ENCODE data around the gene NUDC. TPM values are rescaled to one million over a fixed set of nuclear protein-coding genes. Genes with fewer than 3 reads are reported as not detected.

The NUDC gene
- total and polyA plus RNA-seq, 2 of the 13 experiments (the other 11 are each of a cell fraction or from before 2014, with no cell fraction given), result 34.7 to 104 TPM

DNA sequence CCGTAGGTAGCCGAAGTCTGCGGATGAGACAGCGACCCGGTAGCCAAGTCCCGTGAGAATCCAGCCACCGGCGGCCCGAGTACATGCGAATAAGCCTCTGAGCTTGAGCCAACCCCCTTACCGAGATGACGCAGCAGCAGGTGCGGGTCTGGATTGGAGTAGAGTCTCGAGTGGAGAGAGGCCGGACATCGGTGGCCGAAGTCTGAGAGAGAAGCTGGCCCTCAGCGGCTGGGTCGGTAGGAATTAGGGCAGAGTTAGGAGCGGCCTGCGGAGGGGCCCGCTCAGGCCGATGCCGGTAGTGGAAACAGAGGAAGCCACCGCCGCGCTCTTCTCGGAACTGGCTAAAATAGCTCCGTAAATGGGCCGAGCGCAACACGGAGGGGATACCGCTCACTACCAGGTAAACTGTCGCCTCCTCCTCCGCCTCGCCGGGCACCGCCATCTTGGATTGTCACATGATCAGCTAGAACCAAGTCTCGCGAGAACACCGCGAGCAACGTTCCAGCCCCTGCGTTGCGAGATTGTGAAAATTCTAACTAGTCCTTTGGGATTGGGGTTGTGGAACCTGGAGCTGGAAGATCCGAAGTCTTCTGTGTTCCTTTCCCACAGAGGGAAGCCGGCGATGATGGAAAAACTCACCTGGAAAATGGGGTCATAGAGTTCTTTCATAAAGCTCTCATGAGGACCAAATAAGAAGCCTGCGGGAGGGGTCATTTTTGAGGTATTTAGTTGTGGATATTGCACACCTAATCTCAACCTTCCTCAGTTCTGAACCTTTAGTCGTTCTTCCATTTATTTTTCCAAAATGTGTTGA is 21.3 kb upstream of the NUDC start, which contains the start of gene GPATCH3 (continued):
- TF ChIP-seq ZNF747 (CRISPR knock-in tag; IDR thresholded peaks at IDR 0.05; ENCODE audit: borderline replicate concordance), result peak; percentile 41; the same call in 1 of the 2 replicates
- TF ChIP-seq SYNCRIP (IDR thresholded peaks at IDR 0.05; ENCODE audit: insufficient read depth, low read depth, low read length), result no peak
- peak; percentile 54 for TF ChIP-seq JARID2 (CRISPR knock-in tag; IDR thresholded peaks at IDR 0.05; ENCODE audit: insufficient replicate concordance)
- TF ChIP-seq, protein P1, sequence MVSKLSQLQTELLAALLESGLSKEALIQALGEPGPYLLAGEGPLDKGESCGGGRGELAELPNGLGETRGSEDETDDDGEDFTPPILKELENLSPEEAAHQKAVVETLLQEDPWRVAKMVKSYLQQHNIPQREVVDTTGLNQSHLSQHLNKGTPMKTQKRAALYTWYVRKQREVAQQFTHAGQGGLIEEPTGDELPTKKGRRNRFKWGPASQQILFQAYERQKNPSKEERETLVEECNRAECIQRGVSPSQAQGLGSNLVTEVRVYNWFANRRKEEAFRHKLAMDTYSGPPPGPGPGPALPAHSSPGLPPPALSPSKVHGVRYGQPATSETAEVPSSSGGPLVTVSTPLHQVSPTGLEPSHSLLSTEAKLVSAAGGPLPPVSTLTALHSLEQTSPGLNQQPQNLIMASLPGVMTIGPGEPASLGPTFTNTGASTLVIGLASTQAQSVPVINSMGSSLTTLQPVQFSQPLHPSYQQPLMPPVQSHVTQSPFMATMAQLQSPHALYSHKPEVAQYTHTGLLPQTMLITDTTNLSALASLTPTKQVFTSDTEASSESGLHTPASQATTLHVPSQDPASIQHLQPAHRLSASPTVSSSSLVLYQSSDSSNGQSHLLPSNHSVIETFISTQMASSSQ (IDR thresholded peaks at IDR 0.05; ENCODE audit: low read depth), result peak; percentile 10; the same call in 1 of the 2 replicates
- TF ChIP-seq, protein P1 (CRISPR knock-in tag; IDR thresholded peaks at IDR 0.05; ENCODE audit: borderline replicate concordance), result peak; percentile 74
- TF ChIP-seq, protein P2, sequence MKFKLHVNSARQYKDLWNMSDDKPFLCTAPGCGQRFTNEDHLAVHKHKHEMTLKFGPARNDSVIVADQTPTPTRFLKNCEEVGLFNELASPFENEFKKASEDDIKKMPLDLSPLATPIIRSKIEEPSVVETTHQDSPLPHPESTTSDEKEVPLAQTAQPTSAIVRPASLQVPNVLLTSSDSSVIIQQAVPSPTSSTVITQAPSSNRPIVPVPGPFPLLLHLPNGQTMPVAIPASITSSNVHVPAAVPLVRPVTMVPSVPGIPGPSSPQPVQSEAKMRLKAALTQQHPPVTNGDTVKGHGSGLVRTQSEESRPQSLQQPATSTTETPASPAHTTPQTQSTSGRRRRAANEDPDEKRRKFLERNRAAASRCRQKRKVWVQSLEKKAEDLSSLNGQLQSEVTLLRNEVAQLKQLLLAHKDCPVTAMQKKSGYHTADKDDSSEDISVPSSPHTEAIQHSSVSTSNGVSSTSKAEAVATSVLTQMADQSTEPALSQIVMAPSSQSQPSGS (CRISPR knock-in tag; IDR thresholded peaks at IDR 0.05), result 0 out of 2 replicates have a peak, but pooled peaks have one; percentile 61
- TF ChIP-seq, protein P3, sequence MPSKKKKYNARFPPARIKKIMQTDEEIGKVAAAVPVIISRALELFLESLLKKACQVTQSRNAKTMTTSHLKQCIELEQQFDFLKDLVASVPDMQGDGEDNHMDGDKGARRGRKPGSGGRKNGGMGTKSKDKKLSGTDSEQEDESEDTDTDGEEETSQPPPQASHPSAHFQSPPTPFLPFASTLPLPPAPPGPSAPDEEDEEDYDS (CRISPR knock-in tag; IDR thresholded peaks at IDR 0.05), result peak; percentile 89
- TF ChIP-seq SMAD3 (CRISPR knock-in tag; IDR thresholded peaks at IDR 0.05), result peak; percentile 71; the same call in 1 of the 2 replicates
- TF ChIP-seq ZNF20 (CRISPR knock-in tag; IDR thresholded peaks at IDR 0.05), result no peak
- 0 out of 2 replicates have a peak, but pooled peaks have one; percentile 5 for TF ChIP-seq ZBTB20 (CRISPR knock-in tag; IDR thresholded peaks at IDR 0.05; ENCODE audit: borderline replicate concordance, low read depth)
- peak; percentile 83; the same call in 1 of the 2 replicates for TF ChIP-seq IRX3 (CRISPR knock-in tag; IDR thresholded peaks at IDR 0.05; ENCODE audit: borderline replicate concordance, low read depth)
- 0 out of 2 replicates have a peak, but pooled peaks have one; percentile 64 for TF ChIP-seq ZNF354B (CRISPR knock-in tag; IDR thresholded peaks at IDR 0.05)
- TF ChIP-seq ZBTB1 (CRISPR knock-in tag; IDR thresholded peaks at IDR 0.05; ENCODE audit: borderline replicate concordance), result no peak
- TF ChIP-seq, protein P4, sequence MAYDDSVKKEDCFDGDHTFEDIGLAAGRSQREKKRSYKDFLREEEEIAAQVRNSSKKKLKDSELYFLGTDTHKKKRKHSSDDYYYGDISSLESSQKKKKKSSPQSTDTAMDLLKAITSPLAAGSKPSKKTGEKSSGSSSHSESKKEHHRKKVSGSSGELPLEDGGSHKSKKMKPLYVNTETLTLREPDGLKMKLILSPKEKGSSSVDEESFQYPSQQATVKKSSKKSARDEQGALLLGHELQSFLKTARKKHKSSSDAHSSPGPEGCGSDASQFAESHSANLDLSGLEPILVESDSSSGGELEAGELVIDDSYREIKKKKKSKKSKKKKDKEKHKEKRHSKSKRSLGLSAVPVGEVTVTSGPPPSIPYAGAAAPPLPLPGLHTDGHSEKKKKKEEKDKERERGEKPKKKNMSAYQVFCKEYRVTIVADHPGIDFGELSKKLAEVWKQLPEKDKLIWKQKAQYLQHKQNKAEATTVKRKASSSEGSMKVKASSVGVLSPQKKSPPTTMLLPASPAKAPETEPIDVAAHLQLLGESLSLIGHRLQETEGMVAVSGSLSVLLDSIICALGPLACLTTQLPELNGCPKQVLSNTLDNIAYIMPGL (CRISPR knock-in tag; IDR thresholded peaks at IDR 0.05; ENCODE audit: borderline replicate concordance in 1 of 2, low read depth in 1 of 2), result peak; percentile 64 to 88; a peak in 3 of 4 replicates
- peak; percentile 77; the same call in 1 of the 2 replicates for TF ChIP-seq ZNF556 (CRISPR knock-in tag; IDR thresholded peaks at IDR 0.05; ENCODE audit: borderline replicate concordance)
- TF ChIP-seq ZNF563 (CRISPR knock-in tag; IDR thresholded peaks at IDR 0.05), result peak; percentile 75; the same call in 1 of the 2 replicates
- no peak for TF ChIP-seq ZNF577 (CRISPR knock-in tag; IDR thresholded peaks at IDR 0.05; ENCODE audit: borderline replicate concordance, low read depth)
- TF ChIP-seq ZNF432 (CRISPR knock-in tag; IDR thresholded peaks at IDR 0.05; ENCODE audit: borderline replicate concordance), result no peak
- peak; percentile 55; the same call in 1 of the 2 replicates for TF ChIP-seq KLF6 (CRISPR knock-in tag; IDR thresholded peaks at IDR 0.05)
- TF ChIP-seq GATA4 (IDR thresholded peaks at IDR 0.05; ENCODE audit: borderline replicate concordance, low read depth), result peak; percentile 82

Measured in HepG2 (cell line).